ENCODE results near the gene TACC2.
"Not testable (repeated sequence)": the region's sequence is repeated elsewhere in the genome, so short reads cannot be mapped to it uniquely, and the experiment has no call there.

TACC2 gene

GRCh38 chr10:121983852-121984251 is 5.1 kb upstream of the TACC2 start:
- no peak for DNase-seq

- no peak for DNase-seq
Measured at GRCh38 chr10:121984463-121984862, 4.5 kb upstream of the TACC2 start.

GRCh38 chr10:121990015-121990677 is 1.2 kb downstream of the TACC2 start:
- no peak for DNase-seq

- not testable (repeated sequence) for DNase-seq
Measured at GRCh38 chr10:121991727-121992126, 2.8 kb downstream of the TACC2 start.

- peak in 8 of 58 donors; percentile 2 to 14 (median 4) for DNase-seq
Measured at GRCh38 chr10:121994429-121994941, 5.5 kb downstream of the TACC2 start.

- DNase-seq = no peak
Measured at GRCh38 chr10:121998462-121998861, 9.5 kb downstream of the TACC2 start.

- DNase-seq = no peak
Measured at GRCh38 chr10:121999301-121999700, 10.3 kb downstream of the TACC2 start.

- no peak for DNase-seq
Measured at GRCh38 chr10:122001698-122002097, 12.7 kb downstream of the TACC2 start.

GRCh38 chr10:122007415-122007814 is 18.5 kb downstream of the TACC2 start:
- no peak for DNase-seq

GRCh38 chr10:122010405-122011050 is 21.6 kb downstream of the TACC2 start:
- no peak for DNase-seq

GRCh38 chr10:122012731-122013130 is 23.8 kb downstream of the TACC2 start:
- no peak for DNase-seq

GRCh38 chr10:122013311-122013780 is 24.4 kb downstream of the TACC2 start:
- DNase-seq = no peak

- no peak for DNase-seq
Measured at GRCh38 chr10:122014652-122015248, 25.8 kb downstream of the TACC2 start.

GRCh38 chr10:122017926-122018325 is 29.0 kb downstream of the TACC2 start:
- DNase-seq = not testable (repeated sequence)

GRCh38 chr10:122018491-122018890 is 29.5 kb downstream of the TACC2 start:
- DNase-seq = no peak

- no peak for DNase-seq
Measured at GRCh38 chr10:122018951-122019413, 30.0 kb downstream of the TACC2 start.

- DNase-seq = no peak
Measured at GRCh38 chr10:122019414-122019975, 30.5 kb downstream of the TACC2 start.

- DNase-seq = no peak
Measured at GRCh38 chr10:122020226-122020625, 31.3 kb downstream of the TACC2 start.

GRCh38 chr10:122021379-122021778 is 32.4 kb downstream of the TACC2 start:
- DNase-seq = peak in 11 of 58 donors; percentile 4 to 24 (median 9)

- no peak for DNase-seq
Measured at GRCh38 chr10:122021828-122022227, 32.9 kb downstream of the TACC2 start.

GRCh38 chr10:122022276-122022675 is 33.3 kb downstream of the TACC2 start:
- no peak for DNase-seq

GRCh38 chr10:122023257-122023656 is 34.3 kb downstream of the TACC2 start:
- not testable (repeated sequence) for DNase-seq

Measured in anterior cingulate cortex (tissue), 58 donors.